GM23338 (cell line): ENCODE measurements around the gene COA8. TPM values are rescaled to one million over a fixed set of nuclear protein-coding genes. Genes with fewer than 3 reads are reported as not detected.

ENCODE experiments used
- ATAC-seq: fragments of 200-7000 bp; cut with Tn5 transposase; 3 replicates; pipeline ENCODE4 v1.9.1; 2020
- DNase-seq: peaks from one replicate; pipeline ENCODE4 v3.0.0-alpha.2; 2015; ENCODE audit warnings: low spot score
- H2AFZ ChIP-seq: fragments of 200-600 bp; sonication (generic); 2 replicates; pipeline ENCODE4 v1.8.0; 2016; ENCODE audit warnings: antibody characterized with exemption, mild to moderate bottlenecking, moderate library complexity
- H3F3A ChIP-seq: fragments of 200-600 bp; sonication (generic); replicated peaks from 2 replicates; pipeline ENCODE4 v1.8.0; 2017; ENCODE audit warnings: antibody characterized with exemption, mixed run types, low read depth
- H3K27ac ChIP-seq: fragments of 200-600 bp; sonication (generic); 2 replicates; pipeline ENCODE4 v1.6.1; 2016; ENCODE audit warnings: low read depth
- H3K27me3 ChIP-seq: fragments of 200-600 bp; sonication (generic); 2 replicates; pipeline ENCODE4 v1.8.0; 2016; ENCODE audit warnings: mild to moderate bottlenecking, mixed run types, moderate library complexity; ENCODE audit not compliant: insufficient read depth
- H3K36me3 ChIP-seq: fragments of 200-600 bp; sonication (generic); 2 replicates; pipeline ENCODE4 v1.8.0; 2016; ENCODE audit warnings: mild to moderate bottlenecking; ENCODE audit not compliant: insufficient read depth
- H3K4me1 ChIP-seq: fragments of 200-600 bp; sonication (generic); 2 replicates; pipeline ENCODE4 v1.8.0; 2016; ENCODE audit warnings: mild to moderate bottlenecking, moderate library complexity; ENCODE audit not compliant: insufficient read depth
- H3K4me2 ChIP-seq: fragments of 200-600 bp; sonication (generic); 2 replicates; pipeline ENCODE4 v1.7.1; 2017; ENCODE audit warnings: mixed run types
- H3K4me3 ChIP-seq: fragments of 200-600 bp; sonication (generic); 2 replicates; pipeline ENCODE4 v1.6.1; 2016; ENCODE audit warnings: mixed run types
- H3K79me2 ChIP-seq: fragments of 200-600 bp; sonication (generic); replicated peaks from 2 replicates; pipeline ENCODE4 v1.8.0; 2017; ENCODE audit warnings: mild to moderate bottlenecking; ENCODE audit not compliant: insufficient read depth
- H3K9me2 ChIP-seq: fragments of 200-600 bp; sonication (generic); 2 replicates; pipeline ENCODE4 v1.8.0; 2017; ENCODE audit not compliant: insufficient read depth
- H4K20me1 ChIP-seq: fragments of 200-600 bp; sonication (generic); replicated peaks from 2 replicates; pipeline ENCODE4 v1.8.0; 2017; ENCODE audit warnings: mild to moderate bottlenecking; ENCODE audit not compliant: insufficient read depth
- H3K27ac Mint-ChIP-seq: 2 replicates; pipeline ENCODE4 v1.8.0; 2020; ENCODE audit warnings: inconsistent platforms, mild to moderate bottlenecking, moderate library complexity, mixed read lengths
- H3K27me3 Mint-ChIP-seq: 3 replicates; pipeline ENCODE4 v1.8.0; 2022; ENCODE audit warnings: low read depth, mild to moderate bottlenecking, moderate library complexity, mixed read lengths, inconsistent platforms; ENCODE audit not compliant: insufficient read depth, poor library complexity
- H3K36me3 Mint-ChIP-seq: 3 replicates; pipeline ENCODE4 v1.8.0; 2021; ENCODE audit warnings: low read depth, mild to moderate bottlenecking, inconsistent platforms, moderate library complexity, mixed read lengths
- H3K4me1 Mint-ChIP-seq: 3 replicates; pipeline ENCODE4 v1.8.0; 2020; ENCODE audit warnings: mild to moderate bottlenecking, inconsistent platforms, mixed read lengths
- H3K4me3 Mint-ChIP-seq: 3 replicates; pipeline ENCODE4 v1.8.0; 2021; ENCODE audit warnings: moderate library complexity, mild to moderate bottlenecking, inconsistent platforms, mixed read lengths
- H3K9me3 Mint-ChIP-seq: 3 replicates; pipeline ENCODE4 v1.8.0; 2020; ENCODE audit warnings: moderate library complexity, mild to moderate bottlenecking, inconsistent platforms, mixed read lengths
- JUNB ChIP-seq: IDR thresholded peaks from one replicate; pipeline ENCODE4 v1.6.1; 2016; ENCODE audit warnings: antibody characterized with exemption; ENCODE audit not compliant: unreplicated experiment
- NANOG ChIP-seq: IDR thresholded peaks from 2 replicates; pipeline ENCODE4 v1.6.1; 2016; ENCODE audit warnings: antibody characterized with exemption, borderline replicate concordance
- POLR2AphosphoS5 ChIP-seq: IDR thresholded peaks from 2 replicates; pipeline ENCODE4 v1.6.1; 2016; ENCODE audit warnings: antibody characterized with exemption, low read depth
- REST ChIP-seq: IDR thresholded peaks from one replicate; pipeline ENCODE4 v1.6.1; 2018; ENCODE audit warnings: antibody characterized with exemption; ENCODE audit not compliant: unreplicated experiment
- ZNF331 ChIP-seq: fragments of 250-450 bp; sonication (Bioruptor Pico); IDR thresholded peaks from 2 replicates; pipeline ENCODE4 v1.5.0; 2020; ENCODE audit warnings: low read depth, mild to moderate bottlenecking, moderate library complexity
- ZNF462 ChIP-seq: fragments of 250-450 bp; sonication (Bioruptor Pico); IDR thresholded peaks from 2 replicates; pipeline ENCODE4 v1.5.0; 2020; ENCODE audit warnings: mild to moderate bottlenecking, moderate library complexity
- polyA plus RNA-seq: library from polyadenylated mRNA; unstranded; fragments of >200 nt; fragmentation: Nextera tagmentation; extraction: Ambion mirVana; gene quantifications from 2 replicates; pipeline ENCODE4 v1.2.1, GENCODE V29; 2016
- total RNA-seq: library from RNA; depleted of rRNA; stranded (reverse); fragments of >200 nt; shearing (Covaris generic); gene quantifications from 2 replicates; pipeline ENCODE4 v1.2.3, GENCODE V29; 2014

COA8 gene
- total and polyA plus RNA-seq, 2 experiments from 2014 or later: 61.3 to 130 TPM

- DNase-seq (no peak), ATAC-seq (peak; percentile 41; the same call in 1 of the 3 replicates)
- H3K36me3 Mint-ChIP-seq: 0 out of 3 replicates have a peak, but pooled peaks cover 3% of the 10 kb centered on the region
- Histone ChIP-seq H3K27ac (no peak overlapping the region), H3F3A (no peaks in the 10 kb centered on the region), H3K36me3 (no peaks in the 10 kb centered on the region), H3K4me3 (no peak overlapping the region), H3K27me3 (no peaks in the 10 kb centered on the region), H3K4me1 (no peaks in the 10 kb centered on the region), H3K4me2 (no peak overlapping the region), H3K79me2 (no peaks in the 10 kb centered on the region), H2AFZ (no peak overlapping the region), H4K20me1 (no peaks in the 10 kb centered on the region), H3K9me2 (no peaks in the 10 kb centered on the region)
- TF ChIP-seq REST (no peak), JUNB (no peak), ZNF462 (CRISPR knock-in tag) (no peak), POLR2AphosphoS5 (no peak), NANOG (no peak), ZNF331 (CRISPR knock-in tag) (no peak)
- H3K4me3 Mint-ChIP-seq: no peak overlapping the region
- peaks cover 7% of the 10 kb centered on the region for H3K9me3 Mint-ChIP-seq
- H3K4me1 Mint-ChIP-seq: no peaks in the 10 kb centered on the region
- no peak overlapping the region for H3K27ac Mint-ChIP-seq
- H3K27me3 Mint-ChIP-seq: peaks cover 5% of the 10 kb centered on the region
Observed at GRCh38 chr14:103616635-103617300, 54.0 kb downstream of the COA8 start.
